HepG2 (cell line): ENCODE results near the gene RICTOR. TPM values are rescaled to one million over a fixed set of nuclear protein-coding genes. Genes with fewer than 3 reads are reported as not detected.

Experiments
- ARNTL ChIP-seq: sonication (generic); formaldehyde crosslinking; IDR thresholded peaks from 2 replicates; pipeline ENCODE4 v1.4.0; 2020; ENCODE audit warnings: mild to moderate bottlenecking, missing genetic modification reagents
- ATF1 ChIP-seq: IDR thresholded peaks from 2 replicates; pipeline ENCODE4 v1.6.1; 2016; ENCODE audit warnings: mild to moderate bottlenecking, control low read depth
- BCLAF1 ChIP-seq: fragments of 450-650 bp; IDR thresholded peaks from 2 replicates; pipeline ENCODE4 v1.6.1; 2017; ENCODE audit warnings: mild to moderate bottlenecking
- CEBPG ChIP-seq: IDR thresholded peaks from 2 replicates; pipeline ENCODE4 v1.6.1; 2016
- HBP1 ChIP-seq: IDR thresholded peaks from 2 replicates; pipeline ENCODE4 v1.6.1; 2016; ENCODE audit warnings: low read depth, control low read depth
- IKZF4 ChIP-seq: sonication (generic); formaldehyde crosslinking; IDR thresholded peaks from 2 replicates; pipeline ENCODE4 v1.5.1; 2020; ENCODE audit warnings: borderline replicate concordance, mild to moderate bottlenecking, low read depth, missing genetic modification reagents; ENCODE audit errors: not compliant biosample characterization
- KAT7 ChIP-seq: IDR thresholded peaks from 2 replicates; pipeline ENCODE4 v1.6.1; 2018; ENCODE audit warnings: borderline replicate concordance, missing compliant biosample characterization
- KDM2A ChIP-seq: sonication (generic); formaldehyde crosslinking; IDR thresholded peaks from 2 replicates; pipeline ENCODE4 v1.4.0; 2020; ENCODE audit warnings: low read depth, missing genetic modification reagents, borderline replicate concordance
- MAFF ChIP-seq: IDR thresholded peaks from 2 replicates; pipeline ENCODE4 v1.6.1; 2011; ENCODE audit warnings: low read depth, low read length, improper control_type of control experiment
- PHF5A ChIP-seq: IDR thresholded peaks from one replicate; pipeline ENCODE4 v1.6.1; 2018; ENCODE audit warnings: low read depth, missing genetic modification reagents; ENCODE audit not compliant: unreplicated experiment
- SRSF9 ChIP-seq: fragments of 200-400 bp; formaldehyde crosslinking; IDR thresholded peaks from 2 replicates; pipeline ENCODE4 v1.6.1; 2018; ENCODE audit warnings: borderline replicate concordance, mild to moderate bottlenecking, low read depth, low read length; ENCODE audit not compliant: insufficient read depth, poor library complexity, severe bottlenecking
- ZNF232 ChIP-seq: sonication (generic); formaldehyde crosslinking; IDR thresholded peaks from 2 replicates; pipeline ENCODE4 v1.4.0; 2020; ENCODE audit warnings: missing genetic modification reagents, borderline replicate concordance
- ZNF549 ChIP-seq: sonication (generic); formaldehyde crosslinking; IDR thresholded peaks from 2 replicates; pipeline ENCODE4 v1.5.0; 2020; ENCODE audit warnings: missing genetic modification reagents
- ZNF598 ChIP-seq: sonication (generic); formaldehyde crosslinking; IDR thresholded peaks from 2 replicates; pipeline ENCODE4 v1.5.1; 2020; ENCODE audit warnings: mild to moderate bottlenecking, missing genetic modification reagents, borderline replicate concordance
- ZNF879 ChIP-seq: sonication (generic); formaldehyde crosslinking; IDR thresholded peaks from 2 replicates; pipeline ENCODE4 v1.8.1; 2023; ENCODE audit warnings: missing genetic modification reagents
- ZSCAN25 ChIP-seq: sonication (generic); formaldehyde crosslinking; IDR thresholded peaks from 2 replicates; pipeline ENCODE4 v1.8.0; 2022; ENCODE audit warnings: mild to moderate bottlenecking, missing genetic modification reagents
- polyA plus RNA-seq, 8 experiments: library from polyadenylated mRNA; depleted of rRNA in 3 of 8; stranded (reverse) in 7 of 8; unstranded in 1 of 8; fragments of >200 nt; fragmentation: Illumina TruSeq in 4 of 8; extraction: Trizol in 4 of 8; gene quantifications; 2 replicates each; pipeline versions ENCODE4 v1.2.1 to v1.2.3, GENCODE V29; 2011 to 2016; ENCODE audit warnings: low read depth in 4 of 8, missing spikeins in 1 of 8, mixed read lengths in 1 of 8; ENCODE audit not compliant: insufficient read depth in 1 of 8
- total RNA-seq, 5 experiments: library from RNA; depleted of rRNA; stranded (reverse); fragments of >200 nt; fragmentation: Illumina TruSeq; extraction: Trizol; gene quantifications; 2 replicates each; pipeline ENCODE4 v1.2.3, GENCODE V29; 2016; ENCODE audit warnings: low read depth in 1 of 5
- TF ChIP-seq, protein P1 (sequence below): IDR thresholded peaks from 2 replicates; pipeline ENCODE4 v1.6.1; 2016; ENCODE audit warnings: low read depth, missing genetic modification reagents, missing compliant biosample characterization
- TF ChIP-seq, protein P2 (sequence below): IDR thresholded peaks from 2 replicates; pipeline ENCODE4 v1.6.1; 2016; ENCODE audit warnings: missing biosample characterization, missing genetic modification reagents, low read depth

Gene RICTOR
- total and polyA plus RNA-seq, 2 of the 13 experiments (the other 11 are each of a cell fraction or from before 2014, with no cell fraction given), result 10.7 to 15.4 TPM

DNA sequence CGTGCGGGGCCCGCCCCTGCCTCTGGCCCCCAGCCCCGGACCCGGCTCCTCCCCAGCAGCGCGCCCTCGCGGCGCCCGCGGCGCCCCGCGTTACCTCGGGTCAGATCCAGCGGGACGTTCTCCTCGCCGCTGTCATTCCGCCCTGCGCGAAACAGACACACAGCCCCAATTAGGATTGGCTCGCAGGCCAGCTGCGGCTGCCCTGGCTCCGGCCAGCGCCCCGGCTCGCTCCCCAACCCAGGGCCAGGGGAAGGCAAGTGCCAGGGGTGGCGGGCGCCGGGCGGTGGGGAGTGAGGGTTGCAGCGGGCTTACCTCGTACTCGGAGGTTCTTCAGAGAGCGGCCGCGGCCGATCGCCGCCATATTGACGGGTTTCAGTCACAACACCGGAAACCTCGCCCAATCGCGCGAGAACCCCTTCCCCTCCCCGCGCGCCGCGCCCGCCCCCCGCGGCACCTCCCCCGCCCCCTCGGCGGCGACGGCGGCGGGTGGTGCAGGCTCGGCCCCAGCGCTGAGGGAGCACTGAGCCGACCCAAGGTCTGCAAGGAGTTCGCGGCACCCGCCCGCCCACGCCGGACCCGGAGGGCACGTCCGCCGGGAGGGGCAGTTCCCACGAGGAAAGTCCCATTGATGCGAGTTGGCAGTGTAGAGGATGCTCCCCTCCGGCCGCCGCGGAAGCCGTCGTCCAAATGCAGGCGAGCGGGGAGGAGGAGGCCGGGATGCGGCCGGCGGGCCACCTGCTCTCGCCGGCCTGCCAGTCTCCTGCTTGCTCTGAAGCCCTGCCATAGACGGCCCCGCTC lies at the start of gene RICTOR (continued):
- no peak for TF ChIP-seq ZNF598 (CRISPR knock-in tag)
- no peak for TF ChIP-seq CEBPG
- TF ChIP-seq BCLAF1, result no peak
- TF ChIP-seq SRSF9, result no peak
- no peak for TF ChIP-seq PHF5A
- peak; percentile 56; the same call in 1 of the 2 replicates for TF ChIP-seq ZNF232
- TF ChIP-seq, protein P1, sequence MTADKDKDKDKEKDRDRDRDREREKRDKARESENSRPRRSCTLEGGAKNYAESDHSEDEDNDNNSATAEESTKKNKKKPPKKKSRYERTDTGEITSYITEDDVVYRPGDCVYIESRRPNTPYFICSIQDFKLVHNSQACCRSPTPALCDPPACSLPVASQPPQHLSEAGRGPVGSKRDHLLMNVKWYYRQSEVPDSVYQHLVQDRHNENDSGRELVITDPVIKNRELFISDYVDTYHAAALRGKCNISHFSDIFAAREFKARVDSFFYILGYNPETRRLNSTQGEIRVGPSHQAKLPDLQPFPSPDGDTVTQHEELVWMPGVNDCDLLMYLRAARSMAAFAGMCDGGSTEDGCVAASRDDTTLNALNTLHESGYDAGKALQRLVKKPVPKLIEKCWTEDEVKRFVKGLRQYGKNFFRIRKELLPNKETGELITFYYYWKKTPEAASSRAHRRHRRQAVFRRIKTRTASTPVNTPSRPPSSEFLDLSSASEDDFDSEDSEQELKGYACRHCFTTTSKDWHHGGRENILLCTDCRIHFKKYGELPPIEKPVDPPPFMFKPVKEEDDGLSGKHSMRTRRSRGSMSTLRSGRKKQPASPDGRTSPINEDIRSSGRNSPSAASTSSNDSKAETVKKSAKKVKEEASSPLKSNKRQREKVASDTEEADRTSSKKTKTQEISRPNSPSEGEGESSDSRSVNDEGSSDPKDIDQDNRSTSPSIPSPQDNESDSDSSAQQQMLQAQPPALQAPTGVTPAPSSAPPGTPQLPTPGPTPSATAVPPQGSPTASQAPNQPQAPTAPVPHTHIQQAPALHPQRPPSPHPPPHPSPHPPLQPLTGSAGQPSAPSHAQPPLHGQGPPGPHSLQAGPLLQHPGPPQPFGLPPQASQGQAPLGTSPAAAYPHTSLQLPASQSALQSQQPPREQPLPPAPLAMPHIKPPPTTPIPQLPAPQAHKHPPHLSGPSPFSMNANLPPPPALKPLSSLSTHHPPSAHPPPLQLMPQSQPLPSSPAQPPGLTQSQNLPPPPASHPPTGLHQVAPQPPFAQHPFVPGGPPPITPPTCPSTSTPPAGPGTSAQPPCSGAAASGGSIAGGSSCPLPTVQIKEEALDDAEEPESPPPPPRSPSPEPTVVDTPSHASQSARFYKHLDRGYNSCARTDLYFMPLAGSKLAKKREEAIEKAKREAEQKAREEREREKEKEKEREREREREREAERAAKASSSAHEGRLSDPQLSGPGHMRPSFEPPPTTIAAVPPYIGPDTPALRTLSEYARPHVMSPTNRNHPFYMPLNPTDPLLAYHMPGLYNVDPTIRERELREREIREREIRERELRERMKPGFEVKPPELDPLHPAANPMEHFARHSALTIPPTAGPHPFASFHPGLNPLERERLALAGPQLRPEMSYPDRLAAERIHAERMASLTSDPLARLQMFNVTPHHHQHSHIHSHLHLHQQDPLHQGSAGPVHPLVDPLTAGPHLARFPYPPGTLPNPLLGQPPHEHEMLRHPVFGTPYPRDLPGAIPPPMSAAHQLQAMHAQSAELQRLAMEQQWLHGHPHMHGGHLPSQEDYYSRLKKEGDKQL (CRISPR knock-in tag), result 0 out of 2 replicates have a peak, but pooled peaks have one; percentile 35
- no peak for TF ChIP-seq ARNTL
- no peak for TF ChIP-seq ZNF549
- TF ChIP-seq MAFF, result no peak
- TF ChIP-seq HBP1 (CRISPR knock-in tag), result no peak
- TF ChIP-seq ATF1 (CRISPR knock-in tag), result no peak
- TF ChIP-seq KAT7 (CRISPR knock-in tag), result peak; percentile 92
- TF ChIP-seq, protein P2, sequence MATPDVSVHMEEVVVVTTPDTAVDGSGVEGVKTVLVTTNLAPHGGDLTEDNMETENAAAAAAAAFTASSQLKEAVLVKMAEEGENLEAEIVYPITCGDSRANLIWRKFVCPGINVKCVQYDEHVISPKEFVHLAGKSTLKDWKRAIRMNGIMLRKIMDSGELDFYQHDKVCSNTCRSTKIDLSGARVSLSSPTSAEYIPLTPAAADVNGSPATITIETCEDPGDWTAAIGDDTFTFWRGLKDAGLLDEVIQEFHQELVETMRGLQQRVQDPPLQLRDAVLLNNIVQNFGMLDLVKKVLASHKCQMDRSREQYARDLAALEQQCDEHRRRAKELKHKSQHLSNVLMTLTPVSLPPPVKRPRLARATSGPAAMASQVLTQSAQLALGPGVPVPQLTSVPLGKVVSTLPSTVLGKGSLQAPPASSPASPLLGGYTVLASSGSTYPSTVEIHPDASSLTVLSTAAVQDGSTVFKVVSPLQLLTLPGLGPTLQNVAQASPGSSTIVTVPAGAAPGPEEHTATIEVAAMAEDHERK, result no peak
- no peak for TF ChIP-seq ZSCAN25 (CRISPR knock-in tag)
- peak; percentile 92 for TF ChIP-seq KDM2A (CRISPR knock-in tag)
- no peak; the same call in 1 of the 2 replicates for TF ChIP-seq ZNF879
- no peak for TF ChIP-seq IKZF4 (CRISPR knock-in tag)
